ENCODE results near the gene SPN.

SPN gene

GRCh38 chr16:29700253-29700987, 37.4 kb downstream of the SPN start (continued):
- TF ChIP-seq TSHZ1 (tag by site-specific recombination; IDR thresholded peaks at IDR 0.05; ENCODE audit: borderline replicate concordance) (no peak), ZNF518A (tag by site-specific recombination; conservative IDR thresholded peaks at IDR 0.05; ENCODE audit: low read depth) (no peak; the same call in 1 of the 2 replicates), ZSCAN23 (tag by site-specific recombination; IDR thresholded peaks at IDR 0.05) (no peak), ZNF16 (tag by site-specific recombination; IDR thresholded peaks at IDR 0.05; ENCODE audit: low read depth) (no peak), IKZF3 (tag by site-specific recombination; IDR thresholded peaks at IDR 0.05) (peak; percentile 90), ZNF660 (tag by site-specific recombination; IDR thresholded peaks at IDR 0.05) (peak; percentile 77), TRIM28 (IDR thresholded peaks at IDR 0.05; ENCODE audit: borderline replicate concordance, low read length) (no peak), ZSCAN5A (tag by site-specific recombination; IDR thresholded peaks at IDR 0.05) (no peak), MYNN (tag by site-specific recombination; IDR thresholded peaks at IDR 0.05; ENCODE audit: borderline replicate concordance) (no peak), YY2 (tag by site-specific recombination; IDR thresholded peaks at IDR 0.05) (no peak), GLI2 (tag by site-specific recombination; IDR thresholded peaks at IDR 0.05; ENCODE audit: borderline replicate concordance, low read depth) (no peak), REPIN1 (tag by site-specific recombination; IDR thresholded peaks at IDR 0.05; ENCODE audit: low read depth) (no peak), PRDM6 (tag by site-specific recombination; IDR thresholded peaks at IDR 0.05) (no peak), ZNF830 (tag by site-specific recombination; IDR thresholded peaks at IDR 0.05; ENCODE audit: low read depth) (no peak), ZNF707 (tag by site-specific recombination; IDR thresholded peaks at IDR 0.05) (no peak), GFI1B (tag by site-specific recombination; IDR thresholded peaks at IDR 0.05) (no peak), ZNF174 (tag by site-specific recombination; IDR thresholded peaks at IDR 0.05) (no peak), ZBTB17 (tag by site-specific recombination; IDR thresholded peaks at IDR 0.05) (peak; percentile 45; the same call in 1 of the 2 replicates), ZNF501 (tag by site-specific recombination; IDR thresholded peaks at IDR 0.05) (no peak), ZNF341 (tag by site-specific recombination; IDR thresholded peaks at IDR 0.05; ENCODE audit: low read depth) (no peak), CTCF (tag by site-specific recombination; IDR thresholded peaks at IDR 0.05) (peak; percentile 75), ZNF654 (tag by site-specific recombination; IDR thresholded peaks at IDR 0.05; ENCODE audit: low read depth) (peak; percentile 84), EGR2 (tag by site-specific recombination; IDR thresholded peaks at IDR 0.05; ENCODE audit: low read depth) (no peak), KLF17 (tag by site-specific recombination; IDR thresholded peaks at IDR 0.05) (peak; percentile 43; the same call in 1 of the 2 replicates), ZNF169 (tag by site-specific recombination; IDR thresholded peaks at IDR 0.05) (no peak)
